Cerebellar nuclear complex (tissue), 1 donor: ENCODE measurements around the gene CDC42.
"Not testable (repeated sequence)": the region's sequence is repeated elsewhere in the genome, so short reads cannot be mapped to it uniquely, and the experiment has no call there.

Experiments used
- DNase-seq, 2 experiments: peaks; one replicate each; lab custom pipeline; 2025; lab: John Stamatoyannopoulos, UW

Gene CDC42

GRCh38 chr1:22052115-22053016, at the start of gene CDC42:
Gene CDC42 (plus strand): TSS chr1:22052709. CDS start chr1:22078479, 25,770 bp downstream.
- peak; percentile 54 to 72 for DNase-seq

GRCh38 chr1:22002875-22003274, 49.6 kb upstream of the CDC42 start:
- DNase-seq: not testable (repeated sequence)

- not testable (repeated sequence) for DNase-seq
These were observed 48.5 kb upstream of the CDC42 start for GRCh38 chr1:22003959-22004358.

GRCh38 chr1:22005261-22006149, 47.0 kb upstream of the CDC42 start:
- not testable (repeated sequence) for DNase-seq

- not testable (repeated sequence) for DNase-seq
These were observed 45.8 kb upstream of the CDC42 start for GRCh38 chr1:22006736-22007135.

- not testable (repeated sequence) for DNase-seq
These were observed 45.2 kb upstream of the CDC42 start for GRCh38 chr1:22007262-22007661.

GRCh38 chr1:22009566-22009965, 42.9 kb upstream of the CDC42 start:
- not testable (repeated sequence) for DNase-seq

- not testable (repeated sequence) for DNase-seq
These were observed 39.8 kb upstream of the CDC42 start for GRCh38 chr1:22012752-22013151.

- DNase-seq: not testable (repeated sequence)
These were observed 37.8 kb upstream of the CDC42 start for GRCh38 chr1:22014575-22015206.

GRCh38 chr1:22018583-22019559, 33.6 kb upstream of the CDC42 start:
- DNase-seq: no peak

GRCh38 chr1:22021061-22021460, 31.4 kb upstream of the CDC42 start:
- no peak for DNase-seq

GRCh38 chr1:22024485-22025367, 27.8 kb upstream of the CDC42 start:
- no peak for DNase-seq

GRCh38 chr1:22025368-22026155, 26.9 kb upstream of the CDC42 start:
- peak in 1 of 2 experiments; percentile 76 for DNase-seq

- no peak for DNase-seq
These were observed 25.6 kb upstream of the CDC42 start for GRCh38 chr1:22026924-22027289.

- no peak for DNase-seq
These were observed 22.5 kb upstream of the CDC42 start for GRCh38 chr1:22030057-22030456.

- no peak for DNase-seq
These were observed 22.0 kb upstream of the CDC42 start for GRCh38 chr1:22030473-22030872.

- no peak for DNase-seq
These were observed 21.1 kb upstream of the CDC42 start for GRCh38 chr1:22031214-22031962.

GRCh38 chr1:22034834-22035233, 17.7 kb upstream of the CDC42 start:
- not testable (repeated sequence) for DNase-seq
